Tibial nerve (tissue), 4 donors: Measurements from ENCODE around the gene NAA38. TPM values are rescaled to one million over a fixed set of nuclear protein-coding genes. Genes with fewer than 3 reads are reported as not detected.

ENCODE experiments used
- DNase-seq, 2 donors: peaks; one replicate each; pipeline ENCODE4 v3.0.0-alpha.2; 2019; ENCODE audit warnings: low spot score in 2 of 2
- H3K27ac ChIP-seq, 4 donors: fragments of 200-600 bp; sonication (generic) in 3 of 4; one replicate each; pipeline ENCODE4 v1.5.1; 2017 to 2019; ENCODE audit warnings: mild to moderate bottlenecking in 1 of 4
- H3K27me3 ChIP-seq, 2 donors: fragments of 200-600 bp; sonication (generic) in 1 of 2; one replicate each; pipeline versions ENCODE4 v1.5.1 to v1.6.0; 2017 to 2019
- H3K36me3 ChIP-seq, 3 donors: fragments of 200-600 bp; sonication (generic); one replicate each; pipeline ENCODE4 v1.5.1; 2018 to 2019
- H3K4me1 ChIP-seq, 4 donors: fragments of 200-600 bp; sonication (generic) in 3 of 4; one replicate each; pipeline ENCODE4 v1.5.1; 2017 to 2019
- H3K4me3 ChIP-seq, 4 donors: fragments of 200-600 bp; sonication (generic) in 3 of 4; one replicate each; pipeline ENCODE4 v1.5.1; 2017 to 2019; ENCODE audit warnings: mild to moderate bottlenecking in 1 of 4, moderate library complexity in 1 of 4
- H3K9me3 ChIP-seq, 4 donors: fragments of 200-600 bp; sonication (generic) in 3 of 4; one replicate each; pipeline ENCODE4 v1.5.1; 2017 to 2019
- CTCF ChIP-seq, 5 experiments: fragments of 200-600 bp in 3 of 5; fragments of 450-650 bp in 2 of 5; sonication (generic) in 3 of 5; IDR thresholded peaks; one replicate each; pipeline ENCODE4 v1.5.1; 2016 to 2019; ENCODE audit warnings: antibody characterized with exemption in 5 of 5, mild to moderate bottlenecking in 3 of 5, moderate library complexity in 2 of 5
- EP300 ChIP-seq, 2 donors: sonication (generic); formaldehyde crosslinking; IDR thresholded peaks; one replicate each; pipeline ENCODE4 v1.6.1; 2017; ENCODE audit warnings: antibody characterized with exemption in 2 of 2, mild to moderate bottlenecking in 1 of 2
- POLR2A ChIP-seq, 2 donors: fragments of 450-650 bp; IDR thresholded peaks; one replicate each; pipeline ENCODE4 v1.6.1; 2017; ENCODE audit warnings: antibody characterized with exemption in 2 of 2, mild to moderate bottlenecking in 2 of 2, moderate library complexity in 2 of 2
- WGBS, 2 donors: methylation state at CpG; one replicate each; pipeline ENCODE4 v1.1.5; 2018; 5-methylcytosine and 5-hydroxymethylcytosine counted together
- total RNA-seq, 4 donors: library from RNA; depleted of rRNA; stranded (reverse); fragments of >200 nt; gene quantifications; one replicate each; pipeline ENCODE4 v1.1.0, GENCODE V29; 2016

NAA38 gene
- total RNA-seq, 4 donors from 2014 or later: 104 to 198 (median 167) TPM

GRCh38 chr17:7850701-7851437 is 6.5 kb downstream of the NAA38 start:
- H3K36me3 ChIP-seq: peaks cover 0 to 77% (median 34%) of the 10 kb centered on the region in 3 donors
- H3K4me1 ChIP-seq: peaks cover 0 to 36% (median 13%) of the 10 kb centered on the region in 4 donors
- TF ChIP-seq CTCF (IDR thresholded peaks at IDR 0.05) (no peak), POLR2A (IDR thresholded peaks at IDR 0.05) (no peak), EP300 (IDR thresholded peaks at IDR 0.05) (no peak)
- 85 to 90% methylated on average over 16 to 17 of the region's 17 CpGs for WGBS, 2 donors
- H3K9me3 ChIP-seq: no peaks in the 10 kb centered on the region
- no peak for DNase-seq
- H3K4me3 ChIP-seq: no peak overlapping the region
- H3K27ac ChIP-seq: peak overlapping the region in 3 of 4 donors; percentile 7 to 61 (median 25)
- no peaks in the 10 kb centered on the region for H3K27me3 ChIP-seq

- Histone ChIP-seq H3K36me3 (peaks cover 0 to 81% (median 34%) of the 10 kb centered on the region in 3 donors), H3K9me3 (no peaks in the 10 kb centered on the region), H3K27ac (no peak overlapping the region), H3K4me3 (no peak overlapping the region), H3K4me1 (peaks cover 0 to 36% (median 11%) of the 10 kb centered on the region in 4 donors), H3K27me3 (no peaks in the 10 kb centered on the region)
- DNase-seq: no peak
- 81 to 83% methylated on average over 12 of the region's 12 CpGs for WGBS, 2 donors
- TF ChIP-seq POLR2A (IDR thresholded peaks at IDR 0.05) (no peak), CTCF (IDR thresholded peaks at IDR 0.05) (no peak), EP300 (IDR thresholded peaks at IDR 0.05) (no peak)
These were observed 7.4 kb downstream of the NAA38 start for GRCh38 chr17:7849751-7850504.

GRCh38 chr17:7849130-7849750 is 8.1 kb downstream of the NAA38 start:
- Histone ChIP-seq H3K27me3 (no peaks in the 10 kb centered on the region), H3K27ac (no peak overlapping the region), H3K36me3 (peaks cover 0 to 81% (median 34%) of the 10 kb centered on the region in 3 donors), H3K9me3 (no peaks in the 10 kb centered on the region), H3K4me3 (no peak overlapping the region), H3K4me1 (peaks cover 0 to 34% (median 10%) of the 10 kb centered on the region in 4 donors)
- WGBS, 2 donors: 76 to 80% methylated on average over 24 to 35 of the region's 35 CpGs
- TF ChIP-seq POLR2A (IDR thresholded peaks at IDR 0.05) (no peak), CTCF (IDR thresholded peaks at IDR 0.05) (no peak)
- DNase-seq: no peak

GRCh38 chr17:7848739-7849129 is 8.6 kb downstream of the NAA38 start:
- Histone ChIP-seq H3K4me3 (no peak overlapping the region), H3K27me3 (no peaks in the 10 kb centered on the region), H3K27ac (no peak overlapping the region), H3K9me3 (no peaks in the 10 kb centered on the region), H3K4me1 (peaks cover 0 to 34% (median 10%) of the 10 kb centered on the region in 4 donors), H3K36me3 (peaks cover 0 to 76% (median 34%) of the 10 kb centered on the region in 3 donors)
- 90 to 92% methylated on average over 11 to 15 of the region's 21 CpGs for WGBS, 2 donors
- DNase-seq: no peak
- TF ChIP-seq EP300 (IDR thresholded peaks at IDR 0.05) (no peak), CTCF (IDR thresholded peaks at IDR 0.05) (no peak), POLR2A (IDR thresholded peaks at IDR 0.05) (no peak)
